ENCODE data around the gene BBLN.

The BBLN gene

GRCh38 chr9:128192601-128193371 is 32.7 kb downstream of the BBLN start:
- peak; percentile 19 to 28 for DNase-seq

- DNase-seq, result no peak
These were observed 33.5 kb downstream of the BBLN start for GRCh38 chr9:128193469-128194096.

- no peak for DNase-seq
These were observed 41.6 kb downstream of the BBLN start for GRCh38 chr9:128201441-128202369.

- DNase-seq, result no peak
These were observed 42.6 kb downstream of the BBLN start for GRCh38 chr9:128202648-128203023.

GRCh38 chr9:128203024-128203706 is 43.1 kb downstream of the BBLN start, which contains the start of gene DNM1:
TSS of gene DNM1 (plus strand) at chr9:128203379. CDS start at chr9:128203471, 92 bp downstream.
- peak; percentile 44 to 81 for DNase-seq

- DNase-seq, result peak; percentile 15 to 51
These were observed 43.9 kb downstream of the BBLN start for GRCh38 chr9:128203707-128204551.

GRCh38 chr9:128204858-128205257 is 44.8 kb downstream of the BBLN start:
- no peak for DNase-seq

- no peak for DNase-seq
These were observed 45.4 kb downstream of the BBLN start for GRCh38 chr9:128205296-128205944.

- no peak for DNase-seq
These were observed 46.4 kb downstream of the BBLN start for GRCh38 chr9:128206484-128206883.

- no peak for DNase-seq
These were observed 47.1 kb downstream of the BBLN start for GRCh38 chr9:128206916-128207910.

- DNase-seq, result no peak
These were observed 48.3 kb downstream of the BBLN start for GRCh38 chr9:128208386-128208785.

- no peak for DNase-seq
These were observed 49.0 kb downstream of the BBLN start for GRCh38 chr9:128208946-128209669.

- DNase-seq, result no peak
These were observed 51.3 kb downstream of the BBLN start for GRCh38 chr9:128211186-128211980.

GRCh38 chr9:128211981-128212281 is 51.9 kb downstream of the BBLN start:
- DNase-seq, result no peak
